Measurements from ENCODE around the gene PDE4B. TPM values are rescaled to one million over a fixed set of nuclear protein-coding genes. Genes with fewer than 3 reads are reported as not detected.
"Not testable (repeated sequence)": the region's sequence is repeated elsewhere in the genome, so short reads cannot be mapped to it uniquely, and the experiment has no call there.

PDE4B gene
- total and polyA plus RNA-seq, 9 donors, result 14.7 to 25.6 (median 16.8) TPM

DNA sequence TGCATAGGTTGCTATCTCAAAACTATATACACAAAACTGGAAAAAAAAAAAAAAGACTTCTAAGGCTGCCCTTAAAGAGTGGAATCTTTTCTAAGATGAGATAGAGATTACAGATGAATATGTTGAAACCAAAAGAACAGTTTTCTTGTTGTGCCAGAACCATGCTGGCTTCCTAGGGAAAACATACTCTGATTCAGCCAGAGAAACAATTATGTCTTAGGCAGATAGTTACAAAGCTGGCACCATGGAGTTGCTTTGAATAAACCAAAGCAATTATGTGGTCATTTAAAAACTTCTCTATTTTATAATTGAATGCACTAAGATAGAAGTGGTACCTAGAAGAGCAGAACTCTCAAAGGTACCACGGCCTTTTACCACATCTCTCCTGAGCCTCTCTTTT lies 341.3 kb downstream of the PDE4B start:
- Histone ChIP-seq H3K27ac (ENCODE audit: low read length) (no peak overlapping the region), H3K27me3 (ENCODE audit: control insufficient read depth, insufficient read depth, low read length) (no peaks in the 10 kb centered on the region), H3K36me3 (ENCODE audit: control insufficient read depth, insufficient read depth, low read length) (no peaks in the 10 kb centered on the region), H3K9me3 (replicated peaks; ENCODE audit: control insufficient read depth, low read depth, low read length) (no peaks in the 10 kb centered on the region), H3K4me3 (ENCODE audit: low read length) (no peak overlapping the region), H3K4me1 (ENCODE audit: control insufficient read depth, insufficient read depth, low read length) (no peaks in the 10 kb centered on the region)
- no CpG with 5 or more reads among the region's 1 CpG for WGBS (ENCODE audit: insufficient coverage)
- DNase-seq, result no peak

DNA sequence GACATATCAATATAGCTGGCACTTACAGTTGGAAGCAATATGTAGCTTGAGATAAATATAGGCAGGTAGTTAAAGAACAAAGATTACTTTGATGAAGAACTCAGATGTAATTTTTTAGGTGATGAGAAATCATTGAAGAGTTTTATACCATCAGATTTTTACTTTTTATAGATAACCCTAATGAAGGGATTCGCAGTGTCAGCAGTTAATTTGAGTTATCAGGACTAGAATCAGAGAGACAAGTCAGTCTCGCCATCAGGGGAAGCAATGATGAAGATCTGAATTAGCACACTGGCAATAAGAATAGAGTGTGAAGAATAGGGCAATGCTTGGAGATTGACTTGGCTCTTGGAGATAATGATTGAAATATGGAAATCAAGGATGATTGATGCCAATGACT lies 342.5 kb downstream of the PDE4B start:
- H3K9me3 ChIP-seq (replicated peaks; ENCODE audit: control insufficient read depth, low read depth, low read length), result no peaks in the 10 kb centered on the region
- no peaks in the 10 kb centered on the region for H3K4me1 ChIP-seq (ENCODE audit: control insufficient read depth, insufficient read depth, low read length)
- no peak overlapping the region for H3K4me3 ChIP-seq (ENCODE audit: low read length)
- H3K27ac ChIP-seq (ENCODE audit: low read length), result no peak overlapping the region
- WGBS (ENCODE audit: insufficient coverage), result 64% methylated on average over 2 of the region's 2 CpGs
- no peaks in the 10 kb centered on the region for H3K27me3 ChIP-seq (ENCODE audit: control insufficient read depth, insufficient read depth, low read length)
- DNase-seq, result no peak
- H3K36me3 ChIP-seq (ENCODE audit: control insufficient read depth, insufficient read depth, low read length), result no peaks in the 10 kb centered on the region

DNA sequence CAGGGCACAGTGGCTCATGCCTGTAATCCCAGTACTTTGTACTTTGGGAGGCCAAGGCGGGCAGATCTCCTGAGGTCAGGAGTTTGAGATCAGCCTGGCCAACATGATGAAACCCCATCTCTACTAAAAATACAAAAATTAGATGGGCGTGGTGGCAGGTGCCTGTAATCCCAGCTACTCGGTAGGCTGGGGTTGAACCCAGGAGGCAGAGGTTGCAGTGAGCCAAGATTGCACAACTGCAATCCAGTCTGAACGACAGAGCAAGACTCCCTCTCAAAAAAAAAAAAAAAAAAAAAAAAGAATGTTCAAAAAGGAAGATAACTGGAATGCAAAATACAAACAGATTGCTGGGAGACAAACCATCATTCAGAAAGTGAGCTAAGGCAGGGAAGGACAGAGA lies 343.7 kb downstream of the PDE4B start:
- H3K9me3 ChIP-seq (replicated peaks; ENCODE audit: control insufficient read depth, low read depth, low read length); H3K27me3 ChIP-seq (ENCODE audit: control insufficient read depth, insufficient read depth, low read length); H3K36me3 ChIP-seq (ENCODE audit: control insufficient read depth, insufficient read depth, low read length); H3K4me1 ChIP-seq (ENCODE audit: control insufficient read depth, insufficient read depth, low read length); DNase-seq; H3K27ac ChIP-seq (ENCODE audit: low read length); H3K4me3 ChIP-seq (ENCODE audit: low read length): not testable (repeated sequence)
- WGBS (ENCODE audit: insufficient coverage), result no CpG with 5 or more reads among the region's 4 CpGs

DNA sequence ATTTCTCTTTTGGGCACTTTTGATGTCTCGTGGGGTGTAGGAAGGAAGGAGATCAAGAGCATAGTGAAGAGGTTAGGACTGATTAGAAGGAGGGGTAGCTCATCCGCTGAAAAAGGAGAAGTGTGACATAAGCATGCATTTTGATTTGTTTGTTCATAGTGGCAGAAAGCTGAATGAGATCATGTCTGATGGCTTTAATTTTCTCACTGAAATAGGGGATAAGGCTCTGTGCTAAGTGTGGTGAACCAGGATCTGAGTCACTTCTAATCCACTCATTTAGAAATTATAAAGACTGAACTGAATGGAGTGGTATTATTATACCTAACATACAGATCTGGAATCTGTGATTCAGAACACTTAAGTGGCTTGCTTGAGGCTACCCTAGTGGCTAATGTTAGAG lies 344.5 kb downstream of the PDE4B start:
- DNase-seq, result no peak
- Histone ChIP-seq H3K27me3 (ENCODE audit: control insufficient read depth, insufficient read depth, low read length) (no peaks in the 10 kb centered on the region), H3K4me1 (ENCODE audit: control insufficient read depth, insufficient read depth, low read length) (no peaks in the 10 kb centered on the region), H3K36me3 (ENCODE audit: control insufficient read depth, insufficient read depth, low read length) (no peaks in the 10 kb centered on the region), H3K4me3 (ENCODE audit: low read length) (no peak overlapping the region), H3K9me3 (replicated peaks; ENCODE audit: control insufficient read depth, low read depth, low read length) (no peaks in the 10 kb centered on the region), H3K27ac (ENCODE audit: low read length) (no peak overlapping the region)
- WGBS (ENCODE audit: insufficient coverage), result 51% methylated on average over 2 of the region's 2 CpGs

DNA sequence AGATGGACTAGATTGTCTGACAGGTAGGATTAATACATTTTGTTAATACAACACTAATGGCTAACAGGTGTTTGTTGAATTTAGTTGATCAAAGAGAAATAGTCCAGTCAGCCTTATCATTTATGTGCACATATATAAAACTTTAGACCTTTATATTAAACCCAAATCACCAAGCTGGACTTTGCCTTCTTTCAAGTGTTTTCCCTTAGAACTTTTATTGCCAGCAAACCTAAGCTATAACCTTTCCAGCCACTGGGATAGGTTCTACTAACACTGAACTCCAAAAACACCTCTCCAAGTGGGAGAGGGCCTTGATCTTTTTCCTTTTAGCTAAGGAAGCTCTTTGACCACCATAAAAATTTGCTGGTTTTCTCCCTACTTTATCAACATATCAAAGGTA lies 345.9 kb downstream of the PDE4B start:
- H3K9me3 ChIP-seq (replicated peaks; ENCODE audit: control insufficient read depth, low read depth, low read length), result no peaks in the 10 kb centered on the region
- no peak overlapping the region for H3K4me3 ChIP-seq (ENCODE audit: low read length)
- no peaks in the 10 kb centered on the region for H3K36me3 ChIP-seq (ENCODE audit: control insufficient read depth, insufficient read depth, low read length)
- H3K4me1 ChIP-seq (ENCODE audit: control insufficient read depth, insufficient read depth, low read length), result no peaks in the 10 kb centered on the region
- DNase-seq, result no peak
- no peak overlapping the region for H3K27ac ChIP-seq (ENCODE audit: low read length)
- no peaks in the 10 kb centered on the region for H3K27me3 ChIP-seq (ENCODE audit: control insufficient read depth, insufficient read depth, low read length)

GRCh38 chr1:66140072-66140471 lies 347.4 kb downstream of the PDE4B start:
- no peaks in the 10 kb centered on the region for H3K4me1 ChIP-seq (ENCODE audit: control insufficient read depth, insufficient read depth, low read length)
- H3K9me3 ChIP-seq (replicated peaks; ENCODE audit: control insufficient read depth, low read depth, low read length), result no peaks in the 10 kb centered on the region
- H3K36me3 ChIP-seq (ENCODE audit: control insufficient read depth, insufficient read depth, low read length), result no peaks in the 10 kb centered on the region
- no peaks in the 10 kb centered on the region for H3K27me3 ChIP-seq (ENCODE audit: control insufficient read depth, insufficient read depth, low read length)
- 20% methylated on average over 3 of the region's 5 CpGs for WGBS (ENCODE audit: insufficient coverage)
- no peak overlapping the region for H3K4me3 ChIP-seq (ENCODE audit: low read length)
- H3K27ac ChIP-seq (ENCODE audit: low read length), result no peak overlapping the region
- no peak for DNase-seq

DNA sequence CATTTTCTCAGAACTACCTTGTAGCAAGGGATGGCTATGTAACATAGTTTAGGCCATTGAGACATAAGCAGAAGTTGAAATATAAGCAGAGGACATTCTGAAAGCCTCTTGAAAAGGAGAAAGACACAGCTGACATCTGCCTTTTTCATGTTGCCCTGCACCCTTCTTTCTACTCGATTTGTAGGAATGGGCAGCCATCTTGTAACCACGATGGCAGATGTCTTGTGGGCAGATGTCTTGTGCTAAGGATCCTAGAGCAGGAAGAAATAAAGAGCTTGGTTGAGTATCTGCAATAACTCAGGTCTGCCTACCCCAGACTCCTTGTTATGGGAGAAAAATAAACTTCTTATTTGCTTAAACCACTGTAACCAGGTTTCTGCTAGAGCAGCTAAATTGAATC lies 351.0 kb downstream of the PDE4B start:
- Histone ChIP-seq H3K9me3 (replicated peaks; ENCODE audit: control insufficient read depth, low read depth, low read length) (no peaks in the 10 kb centered on the region), H3K36me3 (ENCODE audit: control insufficient read depth, insufficient read depth, low read length) (no peaks in the 10 kb centered on the region), H3K27ac (ENCODE audit: low read length) (no peak overlapping the region), H3K4me1 (ENCODE audit: control insufficient read depth, insufficient read depth, low read length) (no peaks in the 10 kb centered on the region), H3K4me3 (ENCODE audit: low read length) (no peak overlapping the region), H3K27me3 (ENCODE audit: control insufficient read depth, insufficient read depth, low read length) (no peaks in the 10 kb centered on the region)
- whole genome bisulfite sequencing (ENCODE audit: insufficient coverage), result 60% methylated on average over 1 of the region's 2 CpGs
- DNase-seq, result no peak

- Histone ChIP-seq H3K4me3 (ENCODE audit: low read length) (no peak overlapping the region), H3K4me1 (ENCODE audit: control insufficient read depth, insufficient read depth, low read length) (no peaks in the 10 kb centered on the region), H3K36me3 (ENCODE audit: control insufficient read depth, insufficient read depth, low read length) (no peaks in the 10 kb centered on the region), H3K9me3 (replicated peaks; ENCODE audit: control insufficient read depth, low read depth, low read length) (no peaks in the 10 kb centered on the region), H3K27me3 (ENCODE audit: control insufficient read depth, insufficient read depth, low read length) (no peaks in the 10 kb centered on the region), H3K27ac (ENCODE audit: low read length) (no peak overlapping the region)
- WGBS (ENCODE audit: insufficient coverage), result 94% methylated on average over 2 of the region's 4 CpGs
- DNase-seq, result no peak
Observed at GRCh38 chr1:66147226-66147835, 354.6 kb downstream of the PDE4B start.

GRCh38 chr1:66152034-66152433 lies 359.3 kb downstream of the PDE4B start:
- DNase-seq, result no peak
- Histone ChIP-seq H3K27ac (ENCODE audit: low read length) (no peak overlapping the region), H3K4me1 (ENCODE audit: control insufficient read depth, insufficient read depth, low read length) (no peaks in the 10 kb centered on the region), H3K9me3 (replicated peaks; ENCODE audit: control insufficient read depth, low read depth, low read length) (no peaks in the 10 kb centered on the region), H3K4me3 (ENCODE audit: low read length) (no peak overlapping the region), H3K27me3 (ENCODE audit: control insufficient read depth, insufficient read depth, low read length) (no peaks in the 10 kb centered on the region), H3K36me3 (ENCODE audit: control insufficient read depth, insufficient read depth, low read length) (no peaks in the 10 kb centered on the region)

DNA sequence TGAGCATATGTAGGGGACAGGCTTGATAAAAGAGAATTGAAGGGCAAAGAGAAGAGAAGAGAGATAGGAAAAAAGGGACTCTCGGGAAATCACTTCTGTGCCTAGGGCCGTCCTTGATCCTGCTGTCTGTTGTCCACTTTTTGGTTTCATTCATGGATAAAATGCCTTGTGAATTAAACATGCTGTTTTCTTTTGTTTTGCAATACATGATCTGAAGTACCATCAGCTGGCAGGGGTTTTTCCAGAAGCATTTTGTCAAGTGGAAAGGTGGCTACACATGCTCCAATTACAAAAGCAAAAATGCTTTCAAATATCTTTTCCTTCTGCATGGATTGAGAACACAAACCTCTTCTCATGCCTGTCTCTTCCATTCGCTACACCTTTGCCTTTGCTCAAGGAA lies 361.7 kb downstream of the PDE4B start:
- DNase-seq, result no peak
- Histone ChIP-seq H3K9me3 (replicated peaks; ENCODE audit: control insufficient read depth, low read depth, low read length) (no peaks in the 10 kb centered on the region), H3K4me3 (ENCODE audit: low read length) (no peak overlapping the region), H3K36me3 (ENCODE audit: control insufficient read depth, insufficient read depth, low read length) (no peaks in the 10 kb centered on the region), H3K4me1 (ENCODE audit: control insufficient read depth, insufficient read depth, low read length) (no peaks in the 10 kb centered on the region), H3K27me3 (ENCODE audit: control insufficient read depth, insufficient read depth, low read length) (no peaks in the 10 kb centered on the region), H3K27ac (ENCODE audit: low read length) (no peak overlapping the region)
- WGBS (ENCODE audit: insufficient coverage), result 86% methylated on average over 2 of the region's 3 CpGs

DNA sequence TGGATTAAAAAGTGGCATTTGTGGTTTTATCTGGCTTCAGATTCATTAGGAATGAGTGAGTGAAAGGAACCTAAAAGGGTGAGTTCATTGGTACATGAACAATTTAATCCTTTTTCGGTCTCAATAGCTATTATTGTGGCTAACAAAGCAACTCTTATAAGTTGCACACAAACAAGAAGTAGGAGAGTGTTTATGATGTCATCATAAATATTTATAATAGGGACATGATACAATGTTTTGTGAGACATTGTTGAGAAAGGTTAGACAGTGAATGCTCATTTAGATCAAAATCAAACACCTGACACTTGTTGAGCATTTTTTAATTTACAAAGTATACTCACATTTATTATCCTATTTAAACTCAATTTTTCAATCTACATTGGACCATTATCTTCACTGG lies 363.4 kb downstream of the PDE4B start:
- no CpG with 5 or more reads among the region's 1 CpG for WGBS (ENCODE audit: insufficient coverage)
- no peak for DNase-seq
- H3K4me3 ChIP-seq (ENCODE audit: low read length), result no peak overlapping the region
- no peaks in the 10 kb centered on the region for H3K27me3 ChIP-seq (ENCODE audit: control insufficient read depth, insufficient read depth, low read length)
- no peaks in the 10 kb centered on the region for H3K36me3 ChIP-seq (ENCODE audit: control insufficient read depth, insufficient read depth, low read length)
- H3K4me1 ChIP-seq (ENCODE audit: control insufficient read depth, insufficient read depth, low read length), result no peaks in the 10 kb centered on the region
- H3K27ac ChIP-seq (ENCODE audit: low read length), result no peak overlapping the region
- no peaks in the 10 kb centered on the region for H3K9me3 ChIP-seq (replicated peaks; ENCODE audit: control insufficient read depth, low read depth, low read length)

Data from muscle of leg (tissue), 11 donors.